ENCODE results near the gene MAD1L1. TPM values are rescaled to one million over a fixed set of nuclear protein-coding genes. Genes with fewer than 3 reads are reported as not detected.
"Not testable (repeated sequence)": the region's sequence is repeated elsewhere in the genome, so short reads cannot be mapped to it uniquely, and the experiment has no call there.

MAD1L1 gene
- total and polyA plus RNA-seq, 7 donors = 11.7 to 17.5 (median 15.6) TPM

DNA sequence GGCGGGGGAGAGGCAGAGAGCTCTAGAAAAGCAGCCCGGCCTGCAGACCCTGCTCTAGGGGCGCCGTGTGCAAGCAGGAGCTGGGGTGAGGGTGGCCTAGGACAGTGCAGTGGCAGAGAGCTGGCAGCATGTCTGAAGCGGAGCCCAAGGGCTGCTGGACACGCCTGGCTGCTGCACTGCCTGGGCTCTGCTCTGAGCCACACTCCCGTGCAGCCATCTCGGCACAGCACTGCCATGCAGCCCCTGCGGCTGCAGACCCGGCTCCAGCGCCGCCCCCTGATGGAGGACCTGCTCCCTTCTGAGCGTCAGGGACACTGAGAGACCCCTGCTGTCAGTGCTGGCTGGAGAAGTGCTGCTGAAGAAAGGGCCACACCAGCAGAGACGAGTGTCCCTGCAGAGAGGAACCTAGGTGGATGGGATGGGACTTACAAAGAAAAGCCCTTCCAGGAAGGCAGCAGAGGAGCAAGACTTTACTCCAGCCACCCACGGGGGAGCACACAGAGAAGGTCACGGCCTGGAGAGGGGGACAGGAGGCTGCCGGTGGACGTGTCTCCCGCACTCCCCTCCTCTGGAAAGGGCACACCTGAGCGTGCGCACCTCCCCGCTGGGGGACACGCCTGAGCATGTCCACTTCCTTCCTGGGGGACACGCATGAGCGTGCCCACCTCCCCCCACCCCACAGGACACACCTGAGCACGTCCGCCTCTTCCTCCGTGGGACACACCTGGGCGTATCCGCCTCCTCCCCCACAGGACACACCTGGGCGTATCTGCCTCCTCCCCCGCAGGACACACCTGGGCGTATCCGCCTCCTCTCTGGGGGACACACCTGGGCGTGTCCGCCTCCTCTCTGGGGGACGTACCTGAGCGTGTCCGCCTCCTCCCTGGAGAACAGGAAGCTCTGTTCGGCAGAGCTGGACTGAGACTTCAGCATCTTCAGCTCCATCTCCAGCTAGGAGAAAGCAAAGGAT, 252.9 kb downstream of the MAD1L1 start:
- intact Hi-C loops (cut with DNase I) = no loop called here
- H3K4me1 ChIP-seq = no peaks in the 10 kb centered on the region
- peak in 1 of 2 donors; percentile 49 for DNase-seq
- peaks cover 0 to 7% of the 10 kb centered on the region in 2 donors for H3K36me3 ChIP-seq (ENCODE audit: insufficient read depth in 1 of 2, low read depth in 1 of 2)
- TF ChIP-seq, protein P1, sequence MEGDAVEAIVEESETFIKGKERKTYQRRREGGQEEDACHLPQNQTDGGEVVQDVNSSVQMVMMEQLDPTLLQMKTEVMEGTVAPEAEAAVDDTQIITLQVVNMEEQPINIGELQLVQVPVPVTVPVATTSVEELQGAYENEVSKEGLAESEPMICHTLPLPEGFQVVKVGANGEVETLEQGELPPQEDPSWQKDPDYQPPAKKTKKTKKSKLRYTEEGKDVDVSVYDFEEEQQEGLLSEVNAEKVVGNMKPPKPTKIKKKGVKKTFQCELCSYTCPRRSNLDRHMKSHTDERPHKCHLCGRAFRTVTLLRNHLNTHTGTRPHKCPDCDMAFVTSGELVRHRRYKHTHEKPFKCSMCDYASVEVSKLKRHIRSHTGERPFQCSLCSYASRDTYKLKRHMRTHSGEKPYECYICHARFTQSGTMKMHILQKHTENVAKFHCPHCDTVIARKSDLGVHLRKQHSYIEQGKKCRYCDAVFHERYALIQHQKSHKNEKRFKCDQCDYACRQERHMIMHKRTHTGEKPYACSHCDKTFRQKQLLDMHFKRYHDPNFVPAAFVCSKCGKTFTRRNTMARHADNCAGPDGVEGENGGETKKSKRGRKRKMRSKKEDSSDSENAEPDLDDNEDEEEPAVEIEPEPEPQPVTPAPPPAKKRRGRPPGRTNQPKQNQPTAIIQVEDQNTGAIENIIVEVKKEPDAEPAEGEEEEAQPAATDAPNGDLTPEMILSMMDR (IDR thresholded peaks at IDR 0.05) = no peak
- H3K9me3 ChIP-seq = no peaks in the 10 kb centered on the region
- H3K4me3 ChIP-seq = no peak overlapping the region
- no peaks in the 10 kb centered on the region for H3K27me3 ChIP-seq (ENCODE audit: insufficient read depth in 3 of 3, low read length in 2 of 3)
- ATAC-seq = no peak
- 92 to 93% (median 92%) methylated on average over 37 to 40 of the region's 40 CpGs for WGBS, 3 donors
- no peak overlapping the region for H3K27ac ChIP-seq

DNA sequence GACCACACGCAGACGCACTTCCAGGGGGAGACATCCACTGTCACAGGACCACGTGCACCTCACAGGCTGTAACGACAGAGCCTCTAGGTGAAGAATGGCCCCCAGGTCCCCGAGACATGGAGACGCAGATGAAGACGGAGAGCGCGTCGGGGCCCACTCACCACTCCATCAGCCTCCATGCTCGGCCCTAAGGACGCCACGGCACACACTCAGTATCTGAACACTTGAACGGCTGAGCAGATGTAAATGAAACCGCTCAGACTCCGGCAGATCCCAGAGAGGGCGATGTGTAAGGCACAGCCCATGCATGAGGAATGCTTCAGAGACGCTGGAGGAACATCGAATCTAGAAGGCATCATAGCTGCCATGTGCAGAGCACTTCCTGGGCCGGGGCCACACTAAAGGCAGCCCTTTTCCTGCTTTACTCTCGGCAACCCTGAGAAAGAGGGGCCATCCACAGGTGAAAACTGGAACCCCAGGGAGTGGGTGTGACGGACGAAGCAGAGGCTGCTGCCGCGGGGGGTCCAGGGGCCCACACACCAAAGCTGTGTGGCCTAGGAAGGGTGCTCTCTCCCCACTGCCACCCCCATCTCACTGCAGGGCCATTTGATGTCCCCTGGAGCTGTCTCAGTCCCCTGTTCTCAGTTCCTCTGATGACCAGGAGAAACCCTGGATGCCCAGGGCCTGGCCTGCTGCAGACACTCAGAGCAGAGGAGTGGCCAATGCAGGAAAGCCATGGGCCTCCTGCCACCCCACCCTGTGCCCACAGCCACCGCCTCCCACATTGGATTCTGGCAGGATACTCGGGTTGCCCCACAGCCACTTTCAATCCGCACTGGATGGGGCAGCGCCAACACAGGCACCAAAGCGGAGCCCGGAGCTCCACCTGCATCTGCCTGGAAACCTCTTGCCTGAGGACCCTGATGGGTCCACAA, 253.8 kb downstream of the MAD1L1 start:
- Histone ChIP-seq H3K4me3 (no peak overlapping the region), H3K27me3 (ENCODE audit: insufficient read depth in 3 of 3, low read length in 2 of 3) (no peaks in the 10 kb centered on the region), H3K36me3 (ENCODE audit: insufficient read depth in 1 of 2, low read depth in 1 of 2) (peaks cover 0 to 7% of the 10 kb centered on the region in 2 donors), H3K9me3 (no peaks in the 10 kb centered on the region), H3K27ac (no peak overlapping the region), H3K4me1 (no peaks in the 10 kb centered on the region)
- WGBS, 3 donors = 96 to 97% (median 97%) methylated on average over 31 of the region's 31 CpGs
- DNase-seq (peak; percentile 11 to 30), ATAC-seq (no peak)
- TF ChIP-seq, protein P1 (IDR thresholded peaks at IDR 0.05) = no peak
- intact Hi-C loops (cut with DNase I) = no loop called here

DNA sequence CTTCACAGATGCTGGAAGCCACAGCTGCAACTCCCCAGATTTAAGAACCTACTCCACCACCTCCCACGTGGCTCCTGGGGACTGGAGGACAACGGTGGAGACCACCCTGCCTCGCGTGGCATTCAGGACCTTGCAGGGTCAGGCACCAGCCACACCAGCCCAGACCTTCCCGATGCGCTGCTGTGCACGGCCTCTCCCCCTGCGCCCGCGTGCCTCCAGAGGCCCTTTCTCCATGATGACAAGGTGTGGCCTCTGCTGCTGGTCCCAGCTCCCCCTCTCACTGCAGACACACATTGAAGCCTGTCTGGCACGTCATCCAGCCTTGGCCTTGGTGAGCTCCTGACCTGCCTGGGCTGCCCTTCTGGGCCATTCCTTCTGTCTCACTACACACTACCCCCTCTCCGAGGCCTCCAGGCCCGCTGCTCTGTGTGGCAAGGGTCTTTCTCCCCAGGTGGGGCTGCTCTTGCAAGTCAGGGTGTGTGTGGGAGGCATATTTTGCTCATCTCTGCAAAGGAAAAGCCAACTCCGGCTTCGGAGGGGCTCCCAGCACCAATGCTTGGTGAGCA, 254.8 kb downstream of the MAD1L1 start:
- TF ChIP-seq, protein P1 (IDR thresholded peaks at IDR 0.05) = no peak
- ATAC-seq (no peak), DNase-seq (peak; percentile 8 to 32)
- Histone ChIP-seq H3K4me1 (no peaks in the 10 kb centered on the region), H3K36me3 (ENCODE audit: insufficient read depth in 1 of 2, low read depth in 1 of 2) (peaks cover 0 to 7% of the 10 kb centered on the region in 2 donors), H3K27ac (no peak overlapping the region), H3K9me3 (no peaks in the 10 kb centered on the region), H3K4me3 (no peak overlapping the region), H3K27me3 (ENCODE audit: insufficient read depth in 3 of 3, low read length in 2 of 3) (no peaks in the 10 kb centered on the region)
- 89 to 98% (median 94%) methylated on average over 15 of the region's 15 CpGs for WGBS, 3 donors
- intact Hi-C loops (cut with DNase I) = no loop called here

GRCh38 chr7:1977059-1977875, 255.5 kb downstream of the MAD1L1 start:
- 91 to 95% (median 93%) methylated on average over 44 of the region's 44 CpGs for WGBS, 3 donors
- Histone ChIP-seq H3K9me3 (no peaks in the 10 kb centered on the region), H3K27me3 (ENCODE audit: insufficient read depth in 3 of 3, low read length in 2 of 3) (no peaks in the 10 kb centered on the region), H3K36me3 (ENCODE audit: insufficient read depth in 1 of 2, low read depth in 1 of 2) (peaks cover 0 to 7% of the 10 kb centered on the region in 2 donors), H3K4me3 (no peak overlapping the region), H3K27ac (no peak overlapping the region), H3K4me1 (no peaks in the 10 kb centered on the region)
- DNase-seq (peak in 1 of 2 donors; percentile 47), ATAC-seq (no peak)
- intact Hi-C loops (cut with DNase I) = no loop called here
- TF ChIP-seq, protein P1 (IDR thresholded peaks at IDR 0.05) = no peak

- H3K4me3 ChIP-seq; ATAC-seq; H3K9me3 ChIP-seq; H3K36me3 ChIP-seq (ENCODE audit: insufficient read depth in 1 of 2, low read depth in 1 of 2); H3K27ac ChIP-seq; intact Hi-C loops (cut with DNase I); H3K27me3 ChIP-seq (ENCODE audit: insufficient read depth in 3 of 3, low read length in 2 of 3); DNase-seq; H3K4me1 ChIP-seq: not testable (repeated sequence)
- WGBS, 3 donors = 92 to 96% (median 94%) methylated on average over 8 of the region's 8 CpGs
Measured at GRCh38 chr7:1976521-1976920, 256.2 kb downstream of the MAD1L1 start.
